Vagina (tissue), 2 donors: Measurements from ENCODE around the gene NCK1. TPM values are rescaled to one million over a fixed set of nuclear protein-coding genes. Genes with fewer than 3 reads are reported as not detected.
A peak's percentile ranks its signal among the peaks of the same experiment; 100 is the strongest.
"Not testable (repeated sequence)": the region's sequence is repeated elsewhere in the genome, so short reads cannot be mapped to it uniquely, and the experiment has no call there.

ENCODE experiments used
- DNase-seq, 2 donors: peaks; one replicate each; pipeline ENCODE4 v3.0.0-alpha.2; 2017; ENCODE audit errors: extremely low spot score in 2 of 2
- H3K27ac ChIP-seq: fragments of 200-600 bp; sonication (generic); one replicate; pipeline ENCODE4 v1.5.1; 2019
- H3K27me3 ChIP-seq: fragments of 200-600 bp; sonication (generic); one replicate; pipeline ENCODE4 v1.5.1; 2019
- H3K36me3 ChIP-seq, 2 donors: fragments of 200-600 bp; sonication (generic); one replicate each; pipeline ENCODE4 v1.5.1; 2017 to 2019
- H3K4me1 ChIP-seq: fragments of 200-600 bp; sonication (generic); one replicate; pipeline ENCODE4 v1.5.1; 2019
- H3K4me3 ChIP-seq, 2 donors: fragments of 200-600 bp; sonication (generic); 1 replicate in 1 of 2; 2 replicates in 1 of 2; pipeline ENCODE4 v1.5.1; 2016 to 2019
- H3K9me3 ChIP-seq: fragments of 200-600 bp; sonication (generic); one replicate; pipeline ENCODE4 v1.5.1; 2019
- POLR2A ChIP-seq, 2 donors: fragments of 450-650 bp; IDR thresholded peaks; one replicate each; pipeline ENCODE4 v1.6.1; 2017; ENCODE audit warnings: antibody characterized with exemption in 2 of 2, mild to moderate bottlenecking in 2 of 2, moderate library complexity in 2 of 2
- POLR2AphosphoS5 ChIP-seq, 2 donors: sonication (generic); formaldehyde crosslinking; IDR thresholded peaks; one replicate each; pipeline ENCODE4 v1.9.0; 2017; ENCODE audit warnings: antibody characterized with exemption in 2 of 2, mild to moderate bottlenecking in 2 of 2, low read depth in 1 of 2; ENCODE audit not compliant: insufficient read depth in 1 of 2
- intact Hi-C: fragments of 100-400 bp; cut with DNase I; formaldehyde crosslinking; loops from one replicate; pipeline ENCODE4 v1.15.1; 2023
- total RNA-seq: library from RNA; depleted of rRNA; stranded (reverse); fragments of >200 nt; gene quantifications from one replicate; pipeline ENCODE4 v1.2.3, GENCODE V29; 2016
- TF ChIP-seq, protein P1 (sequence below), 3 experiments: fragments of 450-650 bp in 2 of 3; fragments of 200-600 bp in 1 of 3; sonication (generic) in 1 of 3; IDR thresholded peaks; one replicate each; pipeline ENCODE4 v1.5.1; 2017 to 2019; ENCODE audit warnings: antibody characterized with exemption in 3 of 3, mild to moderate bottlenecking in 2 of 3, moderate library complexity in 2 of 3

The NCK1 gene
- total RNA-seq, 1 donor from 2014 or later, result 45.7 TPM

DNA sequence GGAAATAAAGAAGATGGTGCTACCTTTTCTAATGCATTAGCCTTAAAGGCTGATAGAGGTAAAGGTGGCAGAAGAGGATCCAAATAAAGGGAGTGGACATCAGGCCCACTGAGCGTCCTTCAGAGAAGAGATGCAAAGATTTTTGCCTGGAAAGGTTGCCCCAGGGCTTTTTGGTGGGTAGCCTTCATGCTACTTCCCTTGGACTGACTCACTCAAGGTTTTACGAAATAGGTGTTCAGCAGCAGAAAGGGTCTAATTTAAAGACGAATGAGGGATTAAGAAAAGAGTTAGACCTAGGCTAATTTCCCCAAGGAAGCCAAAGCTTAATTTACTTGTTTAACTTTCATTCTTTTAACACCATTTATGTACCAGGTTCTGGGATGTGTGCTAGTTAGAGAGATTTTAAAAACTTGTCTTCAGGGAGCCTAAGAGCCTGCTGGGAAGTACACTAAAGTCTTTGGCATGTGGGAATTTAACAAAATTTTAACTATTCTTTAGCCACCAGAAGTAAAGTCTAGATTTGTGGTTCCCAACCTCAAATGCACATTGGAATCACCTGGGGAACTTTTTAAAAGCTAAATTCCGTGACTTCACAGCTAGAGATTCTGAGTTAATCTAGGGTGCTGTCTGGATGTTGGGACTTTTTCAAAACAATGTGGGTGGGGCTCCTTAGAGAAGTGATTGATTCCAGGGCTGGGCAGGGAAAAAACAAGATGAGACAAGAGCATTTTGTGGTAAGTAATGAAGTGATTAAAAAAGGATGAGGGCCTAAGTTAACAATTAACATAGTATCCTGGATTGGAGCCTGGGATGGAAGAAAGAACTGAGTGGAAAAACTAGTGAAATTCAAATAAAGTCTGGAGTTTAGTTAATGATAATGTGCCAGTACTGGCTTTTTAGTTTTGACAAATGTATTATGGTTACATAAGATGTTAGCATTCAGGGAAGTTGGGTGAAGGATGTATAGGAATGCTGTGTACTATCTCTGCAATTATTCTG is 99.1 kb downstream of the NCK1 start:
- intact Hi-C loops, result no loop called here
- TF ChIP-seq POLR2A (IDR thresholded peaks at IDR 0.05) (no peak), POLR2AphosphoS5 (IDR thresholded peaks at IDR 0.05; ENCODE audit: insufficient read depth in 1 of 2, low read depth in 1 of 2) (no peak)
- TF ChIP-seq, protein P1, sequence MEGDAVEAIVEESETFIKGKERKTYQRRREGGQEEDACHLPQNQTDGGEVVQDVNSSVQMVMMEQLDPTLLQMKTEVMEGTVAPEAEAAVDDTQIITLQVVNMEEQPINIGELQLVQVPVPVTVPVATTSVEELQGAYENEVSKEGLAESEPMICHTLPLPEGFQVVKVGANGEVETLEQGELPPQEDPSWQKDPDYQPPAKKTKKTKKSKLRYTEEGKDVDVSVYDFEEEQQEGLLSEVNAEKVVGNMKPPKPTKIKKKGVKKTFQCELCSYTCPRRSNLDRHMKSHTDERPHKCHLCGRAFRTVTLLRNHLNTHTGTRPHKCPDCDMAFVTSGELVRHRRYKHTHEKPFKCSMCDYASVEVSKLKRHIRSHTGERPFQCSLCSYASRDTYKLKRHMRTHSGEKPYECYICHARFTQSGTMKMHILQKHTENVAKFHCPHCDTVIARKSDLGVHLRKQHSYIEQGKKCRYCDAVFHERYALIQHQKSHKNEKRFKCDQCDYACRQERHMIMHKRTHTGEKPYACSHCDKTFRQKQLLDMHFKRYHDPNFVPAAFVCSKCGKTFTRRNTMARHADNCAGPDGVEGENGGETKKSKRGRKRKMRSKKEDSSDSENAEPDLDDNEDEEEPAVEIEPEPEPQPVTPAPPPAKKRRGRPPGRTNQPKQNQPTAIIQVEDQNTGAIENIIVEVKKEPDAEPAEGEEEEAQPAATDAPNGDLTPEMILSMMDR (IDR thresholded peaks at IDR 0.05), result no peak
- H3K4me3 ChIP-seq, result peak overlapping the region in 1 of 2 donors; percentile 40
- no peaks in the 10 kb centered on the region for H3K9me3 ChIP-seq
- no peak for DNase-seq
- H3K27ac ChIP-seq, result peak overlapping the region; percentile 39
- H3K4me1 ChIP-seq, result peaks cover 19% of the 10 kb centered on the region
- H3K27me3 ChIP-seq, result no peaks in the 10 kb centered on the region
- no peaks in the 10 kb centered on the region for H3K36me3 ChIP-seq

DNA sequence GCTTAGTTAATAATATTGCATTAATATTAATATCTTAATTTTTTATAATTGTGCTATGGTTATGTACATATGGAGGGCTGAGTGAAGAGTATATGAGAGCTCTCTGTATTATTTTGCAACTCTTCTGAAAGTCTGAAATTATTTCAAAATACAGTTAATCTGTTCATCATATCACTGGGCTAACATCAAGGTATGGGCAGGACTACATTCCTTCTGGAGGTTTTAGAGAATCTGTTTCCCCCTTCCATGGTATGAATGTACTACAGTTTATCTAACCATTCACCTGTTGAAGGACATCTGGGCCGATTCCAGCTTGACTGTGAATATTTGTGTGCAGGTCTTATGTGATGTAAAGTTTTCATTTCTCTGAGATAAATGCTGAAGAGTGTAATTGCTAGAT is 100.9 kb downstream of the NCK1 start:
- TF ChIP-seq, protein P1 (IDR thresholded peaks at IDR 0.05), result no peak
- no peak for TF ChIP-seq POLR2A (IDR thresholded peaks at IDR 0.05)
- intact Hi-C loops, result no loop called here
- Histone ChIP-seq H3K4me3 (no peak overlapping the region), H3K27me3 (no peaks in the 10 kb centered on the region), H3K4me1 (peaks cover 13% of the 10 kb centered on the region), H3K27ac (no peak overlapping the region), H3K9me3 (no peaks in the 10 kb centered on the region), H3K36me3 (no peaks in the 10 kb centered on the region)
- DNase-seq, result no peak

DNA sequence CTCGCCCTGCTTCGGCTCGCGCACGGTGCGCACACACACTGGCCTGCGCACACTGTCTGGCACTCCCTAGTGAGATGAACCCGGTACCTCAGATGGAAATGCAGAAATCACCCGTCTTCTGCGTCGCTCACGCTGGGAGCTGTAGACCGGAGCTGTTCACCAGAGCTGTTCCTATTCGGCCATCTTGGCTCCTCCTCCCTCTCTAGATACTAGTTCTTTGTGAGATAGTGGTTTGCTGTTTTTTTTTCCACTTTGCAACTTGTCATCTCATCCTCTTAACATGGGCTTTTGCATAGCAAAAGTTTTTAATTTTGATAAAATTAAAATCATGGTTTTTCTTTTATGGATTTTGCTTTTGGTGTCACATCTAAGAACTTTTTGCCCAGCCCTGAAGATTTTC is 107.5 kb downstream of the NCK1 start:
- DNase-seq, H3K4me1 ChIP-seq, H3K9me3 ChIP-seq, intact Hi-C loops, H3K4me3 ChIP-seq, H3K36me3 ChIP-seq, H3K27me3 ChIP-seq, H3K27ac ChIP-seq: not testable (repeated sequence)

DNA sequence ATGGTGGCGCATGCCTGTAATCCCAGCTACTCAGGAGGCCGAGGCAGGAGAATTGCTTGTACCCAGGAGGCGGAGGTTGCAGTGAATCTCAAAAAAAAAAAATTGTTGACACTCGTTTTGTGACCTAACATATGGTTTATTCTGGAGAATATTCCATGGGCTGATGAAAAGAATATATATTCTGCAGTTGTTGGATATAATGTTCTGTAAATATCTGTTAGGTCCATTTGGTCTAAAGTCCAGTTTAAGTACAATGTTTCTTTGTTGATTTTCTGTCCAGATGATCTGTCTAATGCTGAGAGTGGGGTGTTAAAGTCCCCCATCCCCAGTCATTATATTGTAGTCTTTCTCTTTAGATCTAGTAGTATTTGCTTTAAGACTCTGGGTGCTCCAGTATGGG is 111.3 kb downstream of the NCK1 start:
- intact Hi-C loops, result no loop called here
- no peak overlapping the region for H3K27ac ChIP-seq
- DNase-seq, result no peak

DNA sequence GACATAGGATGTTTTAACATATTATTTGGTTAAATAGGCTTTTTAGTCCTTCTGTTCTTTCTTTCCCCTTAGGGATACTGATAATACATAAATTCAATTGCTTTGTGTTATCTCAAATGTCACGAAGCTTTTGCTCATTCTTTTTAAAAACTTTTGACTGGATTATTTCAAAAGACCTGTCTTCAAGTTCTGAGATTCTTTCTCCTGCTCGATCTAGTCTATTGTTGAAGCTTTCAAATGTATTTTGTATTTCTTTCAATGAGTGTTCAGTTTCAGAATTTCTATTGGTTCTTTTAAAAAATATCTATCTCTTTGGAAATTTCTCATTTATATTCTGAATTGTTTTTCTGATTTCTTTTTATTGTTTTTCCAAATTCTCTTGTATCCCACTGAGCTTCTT is 112.7 kb downstream of the NCK1 start:
- DNase-seq, result no peak
- no peak overlapping the region for H3K4me3 ChIP-seq
- H3K27me3 ChIP-seq, result no peaks in the 10 kb centered on the region
- no peaks in the 10 kb centered on the region for H3K4me1 ChIP-seq
- no peaks in the 10 kb centered on the region for H3K36me3 ChIP-seq
- H3K9me3 ChIP-seq, result no peaks in the 10 kb centered on the region
- intact Hi-C loops, result no loop called here
- TF ChIP-seq, protein P1 (IDR thresholded peaks at IDR 0.05), result no peak
- no peak for TF ChIP-seq POLR2AphosphoS5 (IDR thresholded peaks at IDR 0.05; ENCODE audit: insufficient read depth in 1 of 2, low read depth in 1 of 2)
- TF ChIP-seq POLR2A (IDR thresholded peaks at IDR 0.05), result no peak
- H3K27ac ChIP-seq, result no peak overlapping the region

More for the DNA sequence above, 111.3 kb downstream of the NCK1 start:
- TF ChIP-seq, protein P1 (IDR thresholded peaks at IDR 0.05), result no peak
- TF ChIP-seq POLR2AphosphoS5 (IDR thresholded peaks at IDR 0.05; ENCODE audit: insufficient read depth in 1 of 2, low read depth in 1 of 2) (no peak), POLR2A (IDR thresholded peaks at IDR 0.05) (no peak)
- H3K36me3 ChIP-seq, result no peaks in the 10 kb centered on the region
- H3K9me3 ChIP-seq, result no peaks in the 10 kb centered on the region
- no peak overlapping the region for H3K4me3 ChIP-seq
- H3K4me1 ChIP-seq, result no peaks in the 10 kb centered on the region
- no peaks in the 10 kb centered on the region for H3K27me3 ChIP-seq
